ENCODE measurements around the gene ZPR1. TPM values are rescaled to one million over a fixed set of nuclear protein-coding genes. Genes with fewer than 3 reads are reported as not detected.

Gene ZPR1
- polyA plus RNA-seq, 1 donor from 2014 or later, result 34.5 TPM

- no peaks in the 10 kb centered on the region for H3K79me2 ChIP-seq (replicated peaks; ENCODE audit: insufficient read depth, low read length)
- H3K4me3 ChIP-seq (ENCODE audit: low read length), result no peak overlapping the region
These were observed 57.6 kb downstream of the ZPR1 start for GRCh38 chr11:116730241-116730561.

GRCh38 chr11:116729501-116730240, 58.2 kb downstream of the ZPR1 start:
- no peaks in the 10 kb centered on the region for H4K20me1 ChIP-seq (ENCODE audit: insufficient read depth)
- H3K27ac ChIP-seq (ENCODE audit: low read length), result no peak overlapping the region
- H3K79me2 ChIP-seq (replicated peaks; ENCODE audit: insufficient read depth, low read length), result no peaks in the 10 kb centered on the region
- no peaks in the 10 kb centered on the region for H3K9me3 ChIP-seq (ENCODE audit: low read length)
- H3K9me2 ChIP-seq (ENCODE audit: insufficient read depth, low read length), result no peaks in the 10 kb centered on the region
- TF ChIP-seq EP300 (conservative IDR thresholded peaks at IDR 0.05; ENCODE audit: poor library complexity, severe bottlenecking) (no peak), RAD21 (conservative IDR thresholded peaks at IDR 0.05) (no peak), SMC3 (conservative IDR thresholded peaks at IDR 0.05; ENCODE audit: poor library complexity) (no peak), REST (IDR thresholded peaks at IDR 0.05; ENCODE audit: borderline replicate concordance) (no peak), MXI1 (conservative IDR thresholded peaks at IDR 0.05; ENCODE audit: poor library complexity, severe bottlenecking) (no peak)
- H3K27me3 ChIP-seq (ENCODE audit: insufficient read depth, low read depth, low read length), result no peaks in the 10 kb centered on the region
- no peak overlapping the region for H2AFZ ChIP-seq (ENCODE audit: low read depth, low read length)
- no peak overlapping the region for H3K9ac ChIP-seq (ENCODE audit: low read length)
- no peak overlapping the region for H3K4me2 ChIP-seq (ENCODE audit: low read length)
- H3K36me3 ChIP-seq (ENCODE audit: insufficient read depth, low read length), result no peaks in the 10 kb centered on the region
- no peaks in the 10 kb centered on the region for H3F3A ChIP-seq (ENCODE audit: insufficient read depth, low read length, poor library complexity, severe bottlenecking)
- no peak overlapping the region for H3K4me3 ChIP-seq (ENCODE audit: low read length)

More at GRCh38 chr11:116730241-116730561, 57.6 kb downstream of the ZPR1 start:
- Histone ChIP-seq H3K9me3 (ENCODE audit: low read length) (no peaks in the 10 kb centered on the region), H2AFZ (ENCODE audit: low read depth, low read length) (no peak overlapping the region), H3K27ac (ENCODE audit: low read length) (peak overlapping the region; percentile 77), H3K27me3 (ENCODE audit: insufficient read depth, low read depth, low read length) (no peaks in the 10 kb centered on the region), H3K9me2 (ENCODE audit: insufficient read depth, low read length) (no peaks in the 10 kb centered on the region), H3F3A (ENCODE audit: insufficient read depth, low read length, poor library complexity, severe bottlenecking) (no peaks in the 10 kb centered on the region), H4K20me1 (ENCODE audit: insufficient read depth) (no peaks in the 10 kb centered on the region), H3K4me2 (ENCODE audit: low read length) (no peak overlapping the region), H3K9ac (ENCODE audit: low read length) (peak overlapping the region; percentile 69), H3K36me3 (ENCODE audit: insufficient read depth, low read length) (no peaks in the 10 kb centered on the region)
- TF ChIP-seq SMC3 (conservative IDR thresholded peaks at IDR 0.05; ENCODE audit: poor library complexity) (no peak), EZH2 (IDR thresholded peaks at IDR 0.05; ENCODE audit: borderline replicate concordance, insufficient read depth, low read length, poor library complexity, severe bottlenecking) (no peak), EP300 (conservative IDR thresholded peaks at IDR 0.05; ENCODE audit: poor library complexity, severe bottlenecking) (no peak), CTCF (IDR thresholded peaks at IDR 0.05; ENCODE audit: poor library complexity, severe bottlenecking) (no peak), TAF1 (IDR thresholded peaks at IDR 0.05; ENCODE audit: low read depth) (no peak), MXI1 (conservative IDR thresholded peaks at IDR 0.05; ENCODE audit: poor library complexity, severe bottlenecking) (no peak), POLR2AphosphoS5 (IDR thresholded peaks at IDR 0.05) (no peak), RAD21 (conservative IDR thresholded peaks at IDR 0.05) (no peak), REST (IDR thresholded peaks at IDR 0.05; ENCODE audit: borderline replicate concordance) (no peak)
